ENCODE results near the gene EMSY.
"Not testable (repeated sequence)": the region's sequence is repeated elsewhere in the genome, so short reads cannot be mapped to it uniquely, and the experiment has no call there.

DNA sequence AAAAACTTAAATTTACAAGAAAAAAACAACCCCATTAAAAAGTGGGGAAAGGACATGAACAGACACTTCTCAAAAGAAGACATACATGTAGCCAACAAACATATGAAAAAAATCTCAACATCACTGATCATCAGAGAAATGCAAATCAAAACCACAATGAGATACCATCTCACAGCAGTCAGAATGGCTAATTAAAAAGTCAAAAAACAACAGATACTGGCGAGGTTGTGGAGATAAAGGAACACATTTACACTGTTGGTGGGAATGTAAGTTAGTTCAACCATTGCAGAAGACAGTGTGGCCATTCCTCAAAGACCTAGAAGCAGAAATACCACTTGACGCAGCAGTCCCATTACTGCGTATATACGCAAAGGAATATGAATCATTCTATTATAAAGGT is 150.3 kb downstream of the EMSY start:
- TF ChIP-seq, protein P1, sequence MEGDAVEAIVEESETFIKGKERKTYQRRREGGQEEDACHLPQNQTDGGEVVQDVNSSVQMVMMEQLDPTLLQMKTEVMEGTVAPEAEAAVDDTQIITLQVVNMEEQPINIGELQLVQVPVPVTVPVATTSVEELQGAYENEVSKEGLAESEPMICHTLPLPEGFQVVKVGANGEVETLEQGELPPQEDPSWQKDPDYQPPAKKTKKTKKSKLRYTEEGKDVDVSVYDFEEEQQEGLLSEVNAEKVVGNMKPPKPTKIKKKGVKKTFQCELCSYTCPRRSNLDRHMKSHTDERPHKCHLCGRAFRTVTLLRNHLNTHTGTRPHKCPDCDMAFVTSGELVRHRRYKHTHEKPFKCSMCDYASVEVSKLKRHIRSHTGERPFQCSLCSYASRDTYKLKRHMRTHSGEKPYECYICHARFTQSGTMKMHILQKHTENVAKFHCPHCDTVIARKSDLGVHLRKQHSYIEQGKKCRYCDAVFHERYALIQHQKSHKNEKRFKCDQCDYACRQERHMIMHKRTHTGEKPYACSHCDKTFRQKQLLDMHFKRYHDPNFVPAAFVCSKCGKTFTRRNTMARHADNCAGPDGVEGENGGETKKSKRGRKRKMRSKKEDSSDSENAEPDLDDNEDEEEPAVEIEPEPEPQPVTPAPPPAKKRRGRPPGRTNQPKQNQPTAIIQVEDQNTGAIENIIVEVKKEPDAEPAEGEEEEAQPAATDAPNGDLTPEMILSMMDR (IDR thresholded peaks at IDR 0.05), result not testable (repeated sequence)
- not testable (repeated sequence) for TF ChIP-seq POLR2A (IDR thresholded peaks at IDR 0.05)

Data from thyroid gland (tissue), 4 donors.